ENCODE measurements around the gene SLC50A1.

GRCh38 chr1:155174324-155175280 is 39.0 kb downstream of the SLC50A1 start:
- TF ChIP-seq CTCF (IDR thresholded peaks at IDR 0.05 in 8 of 11, conservative IDR thresholded peaks at IDR 0.05 in 3 of 11) (no peak), POLR2A (IDR thresholded peaks at IDR 0.05) (no peak), POLR2AphosphoS5 (IDR thresholded peaks at IDR 0.05) (no peak)
